Smooth muscle cell (in vitro differentiated cells): ENCODE data around the gene SH3GLB1. TPM values are rescaled to one million over a fixed set of nuclear protein-coding genes. Genes with fewer than 3 reads are reported as not detected.

Experiments used
- DNase-seq: peaks from one replicate; lab custom pipeline; 2025; ENCODE audit not compliant: unreplicated experiment; lab: John Stamatoyannopoulos, UW
- H2AFZ ChIP-seq: fragments of 200-600 bp; sonication (generic); 2 replicates; pipeline ENCODE4 v1.6.0; 2016; ENCODE audit warnings: antibody characterized with exemption, low read depth, mild to moderate bottlenecking
- H3F3A ChIP-seq: fragments of 200-600 bp; sonication (generic); 2 replicates; pipeline ENCODE4 v1.6.0; 2017; ENCODE audit warnings: antibody characterized with exemption, low read depth
- H3K27ac ChIP-seq: fragments of 200-600 bp; sonication (generic); 2 replicates; pipeline ENCODE4 v1.5.1; 2016; ENCODE audit warnings: low read depth, mild to moderate bottlenecking
- H3K27me3 ChIP-seq: fragments of 200-600 bp; sonication (generic); 2 replicates; pipeline ENCODE4 v1.6.1; 2016; ENCODE audit warnings: low read depth, mild to moderate bottlenecking
- H3K36me3 ChIP-seq: fragments of 200-600 bp; sonication (generic); 2 replicates; pipeline ENCODE4 v1.5.1; 2016; ENCODE audit warnings: low read depth
- H3K4me1 ChIP-seq: fragments of 200-600 bp; sonication (generic); 2 replicates; pipeline ENCODE4 v1.5.1; 2016; ENCODE audit warnings: low read depth
- H3K4me2 ChIP-seq: fragments of 200-600 bp; sonication (generic); 2 replicates; pipeline ENCODE4 v1.6.0; 2016; ENCODE audit warnings: mild to moderate bottlenecking
- H3K4me3 ChIP-seq: fragments of 200-600 bp; sonication (generic); 2 replicates; pipeline ENCODE4 v1.5.1; 2016; ENCODE audit warnings: mild to moderate bottlenecking
- H3K79me2 ChIP-seq: fragments of 200-600 bp; sonication (generic); 2 replicates; pipeline ENCODE4 v1.6.0; 2016; ENCODE audit warnings: low read depth, mild to moderate bottlenecking
- H3K9ac ChIP-seq: fragments of 200-600 bp; sonication (generic); 2 replicates; pipeline ENCODE4 v1.6.0; 2016; ENCODE audit warnings: low read depth
- H3K9me3 ChIP-seq: fragments of 200-600 bp; sonication (generic); replicated peaks from 2 replicates; pipeline ENCODE4 v1.5.1; 2016; ENCODE audit warnings: low read depth
- H4K20me1 ChIP-seq: fragments of 200-600 bp; sonication (generic); 2 replicates; pipeline ENCODE4 v1.6.0; 2016; ENCODE audit warnings: low read depth
- CTCF ChIP-seq: fragments of 200-600 bp; sonication (generic); IDR thresholded peaks from 2 replicates; pipeline ENCODE4 v1.5.1; 2017; ENCODE audit warnings: borderline replicate concordance, mild to moderate bottlenecking, antibody characterized with exemption; ENCODE audit not compliant: insufficient read depth, poor library complexity, severe bottlenecking
- WGBS: methylation state at CpG from one replicate; pipeline ENCODE4 v1.1.7; 2016; ENCODE audit warnings: low lambda C conversion rate; 5-methylcytosine and 5-hydroxymethylcytosine counted together
- polyA plus RNA-seq: library from polyadenylated mRNA; unstranded; fragments of >200 nt; fragmentation: Nextera tagmentation; extraction: Ambion mirVana; gene quantifications from 2 replicates; pipeline ENCODE4 v1.2.1, GENCODE V29; 2016
- total RNA-seq: library from RNA; depleted of rRNA; stranded (reverse); fragments of >200 nt; gene quantifications from 2 replicates; pipeline ENCODE4 v1.2.3, GENCODE V29; 2014

Gene SH3GLB1
- total and polyA plus RNA-seq, 2 experiments from 2014 or later: 69.0 to 86.8 TPM

DNA sequence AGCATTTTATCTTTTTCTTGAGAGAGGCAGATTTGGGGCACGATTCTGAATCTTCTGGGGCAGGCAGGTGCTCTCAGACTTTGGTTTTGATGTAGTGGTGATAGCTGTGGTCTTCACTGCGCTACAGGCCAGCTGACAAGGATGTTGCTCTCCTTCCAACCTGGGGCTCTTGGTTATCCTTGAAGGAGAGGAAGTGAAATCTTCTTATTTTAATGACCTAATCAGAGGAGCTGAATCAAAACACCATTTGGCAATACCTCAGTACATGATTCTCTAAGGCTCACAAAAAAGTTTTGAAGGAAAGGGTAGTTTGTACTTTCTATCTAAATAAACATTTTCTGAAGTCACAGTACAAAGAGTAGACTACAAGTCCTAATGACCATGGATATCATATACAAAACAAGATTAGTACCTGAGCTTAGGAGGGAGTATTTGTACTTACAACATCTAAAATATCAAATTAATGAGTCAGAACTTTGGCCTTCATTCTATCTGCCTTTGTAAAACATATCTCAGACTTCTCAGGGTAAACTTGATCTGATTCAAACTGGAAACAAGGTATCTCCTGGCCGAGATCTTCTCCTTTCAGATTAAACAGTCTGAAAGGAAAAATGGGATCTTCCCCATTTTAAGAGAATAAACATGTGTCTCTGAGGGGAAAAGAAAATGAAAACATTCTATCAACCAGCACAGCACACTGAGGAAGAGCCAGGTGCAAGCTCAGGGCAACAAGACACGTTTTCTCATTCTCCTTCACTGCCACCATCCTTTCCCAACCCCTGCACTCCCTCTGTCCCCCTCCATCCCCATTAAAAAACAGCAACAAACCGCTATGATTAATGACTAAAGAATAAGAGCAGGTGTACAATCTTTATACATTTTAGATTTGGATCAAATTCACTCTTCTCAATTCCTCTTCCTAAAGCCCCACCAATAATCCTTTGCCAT lies 69.2 kb downstream of the SH3GLB1 start:
- Histone ChIP-seq H3K27me3 (no peaks in the 10 kb centered on the region), H3F3A (peaks cover 13% of the 10 kb centered on the region), H3K9ac (no peak overlapping the region), H3K27ac (peak overlapping the region; percentile 71), H2AFZ (no peak overlapping the region), H3K79me2 (no peaks in the 10 kb centered on the region), H3K4me3 (peak overlapping the region; percentile 18), H3K36me3 (no peaks in the 10 kb centered on the region), H3K4me2 (peak overlapping the region; percentile 76), H3K4me1 (peaks cover 25% of the 10 kb centered on the region), H3K9me3 (no peaks in the 10 kb centered on the region), H4K20me1 (no peaks in the 10 kb centered on the region)
- WGBS: 52% methylated on average over 5 of the region's 5 CpGs
- TF ChIP-seq CTCF: no peak
- DNase-seq: no peak

GRCh38 chr1:86774305-86775295 lies 70.2 kb downstream of the SH3GLB1 start:
- H3K36me3 ChIP-seq: no peaks in the 10 kb centered on the region
- peak overlapping the region; percentile 76 for H3K4me2 ChIP-seq
- H3K4me1 ChIP-seq: peaks cover 25% of the 10 kb centered on the region
- no peaks in the 10 kb centered on the region for H4K20me1 ChIP-seq
- H3K4me3 ChIP-seq: peak overlapping the region; percentile 18
- H3K27me3 ChIP-seq: no peaks in the 10 kb centered on the region
- DNase-seq: no peak
- peaks cover 16% of the 10 kb centered on the region for H3F3A ChIP-seq
- H3K79me2 ChIP-seq: no peaks in the 10 kb centered on the region
- TF ChIP-seq CTCF: no peak
- peak overlapping the region; percentile 12 for H2AFZ ChIP-seq
- no peaks in the 10 kb centered on the region for H3K9me3 ChIP-seq
- H3K27ac ChIP-seq: peak overlapping the region; percentile 88
- H3K9ac ChIP-seq: peak overlapping the region; percentile 43
- 10% methylated on average over 11 of the region's 11 CpGs for WGBS

DNA sequence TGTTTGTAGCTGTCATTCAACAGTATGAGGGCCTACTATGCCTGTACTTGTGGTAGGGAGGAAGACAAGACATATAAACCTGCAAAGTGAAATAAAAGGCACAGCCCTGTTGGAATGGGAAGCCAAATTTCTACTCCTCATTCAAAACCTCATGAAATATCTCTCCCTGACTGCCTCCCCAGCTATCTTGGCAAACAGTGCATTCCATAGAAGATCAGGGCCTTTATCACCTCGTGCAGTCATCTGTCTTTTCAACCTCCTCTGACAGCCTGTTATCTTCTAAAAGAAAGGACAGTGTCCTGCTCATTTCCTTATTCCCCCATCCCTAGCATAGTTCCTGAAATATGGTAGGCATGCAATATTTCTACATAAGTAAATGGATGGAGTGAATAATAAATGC lies 71.0 kb downstream of the SH3GLB1 start:
- WGBS: 0% methylated on average over 1 of the region's 1 CpG
- Histone ChIP-seq H3K4me2 (peak overlapping the region; percentile 75), H3K27ac (peak overlapping the region; percentile 88)

More for the DNA sequence above, 71.0 kb downstream of the SH3GLB1 start:
- no peaks in the 10 kb centered on the region for H3K79me2 ChIP-seq
- no peaks in the 10 kb centered on the region for H3K36me3 ChIP-seq
- H3K4me1 ChIP-seq: peaks cover 25% of the 10 kb centered on the region
- no peaks in the 10 kb centered on the region for H4K20me1 ChIP-seq
- H3K4me3 ChIP-seq: no peak overlapping the region
- no peaks in the 10 kb centered on the region for H3K27me3 ChIP-seq
- H3F3A ChIP-seq: peaks cover 16% of the 10 kb centered on the region
- TF ChIP-seq CTCF: no peak
- DNase-seq: no peak
- H3K9me3 ChIP-seq: no peaks in the 10 kb centered on the region
- peak overlapping the region; percentile 12 for H2AFZ ChIP-seq
- H3K9ac ChIP-seq: no peak overlapping the region
